Measurements from ENCODE around the gene UBE2V1.

DNA sequence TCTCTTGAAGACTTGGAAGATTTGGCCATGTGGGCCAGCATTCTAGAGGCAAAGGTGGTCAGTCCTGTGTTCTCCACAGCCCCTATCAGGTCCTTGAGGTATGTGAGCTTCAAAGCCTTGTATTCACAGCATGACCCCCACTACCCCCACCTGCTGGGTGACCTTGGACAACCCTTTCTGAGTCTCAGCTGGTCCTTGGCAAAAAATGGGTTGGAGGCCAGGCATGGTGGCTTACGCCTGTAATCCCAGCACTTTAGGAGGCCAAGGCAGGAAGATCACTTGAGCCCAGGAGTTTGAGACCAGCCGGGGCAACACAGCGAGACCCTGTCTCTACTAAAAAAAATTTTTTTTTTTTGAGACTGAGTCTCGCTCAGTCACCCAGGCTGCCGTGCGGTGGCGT lies 42.6 kb downstream of the UBE2V1 start:
- no peak for TF ChIP-seq POLR2A (IDR thresholded peaks at IDR 0.05)
- TF ChIP-seq, protein P1, sequence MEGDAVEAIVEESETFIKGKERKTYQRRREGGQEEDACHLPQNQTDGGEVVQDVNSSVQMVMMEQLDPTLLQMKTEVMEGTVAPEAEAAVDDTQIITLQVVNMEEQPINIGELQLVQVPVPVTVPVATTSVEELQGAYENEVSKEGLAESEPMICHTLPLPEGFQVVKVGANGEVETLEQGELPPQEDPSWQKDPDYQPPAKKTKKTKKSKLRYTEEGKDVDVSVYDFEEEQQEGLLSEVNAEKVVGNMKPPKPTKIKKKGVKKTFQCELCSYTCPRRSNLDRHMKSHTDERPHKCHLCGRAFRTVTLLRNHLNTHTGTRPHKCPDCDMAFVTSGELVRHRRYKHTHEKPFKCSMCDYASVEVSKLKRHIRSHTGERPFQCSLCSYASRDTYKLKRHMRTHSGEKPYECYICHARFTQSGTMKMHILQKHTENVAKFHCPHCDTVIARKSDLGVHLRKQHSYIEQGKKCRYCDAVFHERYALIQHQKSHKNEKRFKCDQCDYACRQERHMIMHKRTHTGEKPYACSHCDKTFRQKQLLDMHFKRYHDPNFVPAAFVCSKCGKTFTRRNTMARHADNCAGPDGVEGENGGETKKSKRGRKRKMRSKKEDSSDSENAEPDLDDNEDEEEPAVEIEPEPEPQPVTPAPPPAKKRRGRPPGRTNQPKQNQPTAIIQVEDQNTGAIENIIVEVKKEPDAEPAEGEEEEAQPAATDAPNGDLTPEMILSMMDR (IDR thresholded peaks at IDR 0.05), result no peak
